Panc1 (cell line): ENCODE measurements around the gene KIAA1217. TPM values are rescaled to one million over a fixed set of nuclear protein-coding genes. Genes with fewer than 3 reads are reported as not detected.
"Not testable (repeated sequence)": the region's sequence is repeated elsewhere in the genome, so short reads cannot be mapped to it uniquely, and the experiment has no call there.

Experiments used
- ATAC-seq: fragments of 200-7000 bp; cut with Tn5 transposase; 2 replicates; pipeline ENCODE4 v1.9.1; 2020; ENCODE audit warnings: mild to moderate bottlenecking, moderate library complexity
- BruUV-seq: library from RNA; stranded (reverse); fragments of 400-500 nt; replicated peaks from 2 replicates; lab custom pipeline; 2021; lab: Mats Ljungman, UMichigan
- CTCF ChIA-PET: fragments of 300-600 bp; sonication (Branson Sonifier 250); formaldehyde crosslinking; loops from one replicate; lab custom pipeline; 2022; ENCODE audit warnings: antibody characterized with exemption; lab: Charles Lee
- POLR2A ChIA-PET: fragments of 300-600 bp; sonication (Branson Sonifier 250); formaldehyde crosslinking; loops from one replicate; lab custom pipeline; 2022; ENCODE audit warnings: antibody characterized with exemption; lab: Charles Lee
- DNase-seq: peaks from one replicate; pipeline ENCODE4 v3.0.0-alpha.2; 2010; ENCODE audit warnings: low read depth, low spot score
- H3K27ac ChIP-seq: 2 replicates; pipeline ENCODE4 v1.5.1; 2011; ENCODE audit warnings: mild to moderate bottlenecking, low read length, inconsistent platforms
- H3K27me3 ChIP-seq: fragments of 200-500 bp; sonication (Bioruptor generic); 2 replicates; pipeline ENCODE4 v1.6.0; 2014; ENCODE audit warnings: low read length, inconsistent platforms; ENCODE audit not compliant: control insufficient read depth, insufficient read depth
- H3K36me3 ChIP-seq: fragments of 200-500 bp; sonication (Bioruptor generic); 2 replicates; pipeline ENCODE4 v1.5.1; 2014; ENCODE audit warnings: inconsistent platforms, mild to moderate bottlenecking, low read length, moderate library complexity; ENCODE audit not compliant: control insufficient read depth, insufficient read depth
- H3K4me1 ChIP-seq: 2 replicates; pipeline ENCODE4 v1.5.1; 2011; ENCODE audit warnings: inconsistent platforms, mild to moderate bottlenecking, low read length, moderate library complexity; ENCODE audit not compliant: control insufficient read depth, insufficient read depth
- H3K4me3 ChIP-seq, 2 experiments: 2 replicates each; pipeline ENCODE4 v1.5.1; 2011 to 2012; ENCODE audit warnings: low read depth in 2 of 2, low read length in 2 of 2, mild to moderate bottlenecking in 2 of 2, inconsistent platforms in 1 of 2, moderate library complexity in 1 of 2
- H3K9me3 ChIP-seq: fragments of 200-500 bp; sonication (Bioruptor generic); 2 replicates; pipeline ENCODE4 v1.5.1; 2014; ENCODE audit warnings: low read depth, mild to moderate bottlenecking, inconsistent platforms, low read length, moderate library complexity; ENCODE audit not compliant: control insufficient read depth, insufficient read depth
- CTCF ChIP-seq: fragments of 450-650 bp; IDR thresholded peaks from 2 replicates; pipeline ENCODE4 v1.5.1; 2017; ENCODE audit warnings: mild to moderate bottlenecking
- POLR2AphosphoS5 ChIP-seq: IDR thresholded peaks from 2 replicates; pipeline ENCODE4 v1.6.1; 2012; ENCODE audit warnings: mild to moderate bottlenecking, low read depth, low read length, moderate library complexity
- REST ChIP-seq, 2 experiments: IDR thresholded peaks; 2 replicates each; pipeline ENCODE4 v1.6.1; 2011 to 2012; ENCODE audit warnings: low read depth in 2 of 2, control low read depth in 1 of 2, low read length in 1 of 2, mild to moderate bottlenecking in 1 of 2, moderate library complexity in 1 of 2; ENCODE audit not compliant: insufficient read depth in 1 of 2
- SIN3A ChIP-seq: IDR thresholded peaks from 2 replicates; pipeline ENCODE4 v1.6.1; 2012; ENCODE audit warnings: low read depth, mild to moderate bottlenecking, low read length, moderate library complexity, borderline replicate concordance; ENCODE audit not compliant: insufficient read depth
- TCF7L2 ChIP-seq: IDR thresholded peaks from 2 replicates; pipeline ENCODE4 v1.6.1; 2011; ENCODE audit warnings: mild to moderate bottlenecking, low read depth, low read length, inconsistent platforms
- in situ Hi-C: cut with HindIII; loops from 2 replicates; pipeline ENCODE4 v1.10.0; 2016; ENCODE audit warnings: low sequenced_read_pairs, low pct_unique_long_range_greater_than_20kb
- intact Hi-C: fragments of 100-400 bp; cut with micrococcal nuclease; formaldehyde crosslinking; loops from one replicate; pipeline ENCODE4 v1.10.0; 2022; ENCODE audit not compliant: unreplicated experiment
- total RNA-seq: library from RNA; stranded (reverse); gene quantifications from one replicate; pipeline ENCODE4 v1.2.1, GENCODE V29; 2021; ENCODE audit not compliant: unreplicated experiment

Gene KIAA1217
- total RNA-seq, 1 experiment from 2014 or later: 11.6 TPM

- intact Hi-C loops: no loop called here
- ChIA-PET CTCF (no interaction called here), POLR2A (no interaction called here)
- no peak overlapping the region for H3K4me3 ChIP-seq
- no peak for DNase-seq
- no peaks in the 10 kb centered on the region for H3K36me3 ChIP-seq
- TF ChIP-seq TCF7L2: no peak
- TF ChIP-seq SIN3A: no peak
- no peak for TF ChIP-seq CTCF
- TF ChIP-seq POLR2AphosphoS5: no peak
- TF ChIP-seq REST (IDR thresholded peaks at IDR 0.05; ENCODE audit: insufficient read depth in 1 of 2, low read depth in 2 of 2, low read length in 1 of 2): no peak
- no peaks in the 10 kb centered on the region for H3K27me3 ChIP-seq
- in situ Hi-C loops: no loop called here
- no peak overlapping the region for H3K27ac ChIP-seq
- BruUV-seq: no TSS peak
- no peaks in the 10 kb centered on the region for H3K4me1 ChIP-seq
- no peaks in the 10 kb centered on the region for H3K9me3 ChIP-seq
- no peak for ATAC-seq
These were observed 235.4 kb downstream of the KIAA1217 start for GRCh38 chr10:24444337-24444736.

GRCh38 chr10:24445958-24446357 lies 237.0 kb downstream of the KIAA1217 start:
- H3K4me3 ChIP-seq, H3K9me3 ChIP-seq, ATAC-seq, CTCF ChIA-PET, intact Hi-C loops, H3K4me1 ChIP-seq, in situ Hi-C loops, H3K27ac ChIP-seq, DNase-seq, BruUV-seq, H3K36me3 ChIP-seq, H3K27me3 ChIP-seq, POLR2A ChIA-PET: not testable (repeated sequence)

GRCh38 chr10:24446739-24447138 lies 237.8 kb downstream of the KIAA1217 start:
- CTCF ChIA-PET: no interaction called here
- Histone ChIP-seq H3K27me3 (no peaks in the 10 kb centered on the region), H3K36me3 (no peaks in the 10 kb centered on the region), H3K4me3 (no peak overlapping the region), H3K4me1 (no peaks in the 10 kb centered on the region), H3K9me3 (no peaks in the 10 kb centered on the region), H3K27ac (no peak overlapping the region)
- no TSS peak for BruUV-seq
- in situ Hi-C loops (no loop called here), intact Hi-C loops (no loop called here)
- TF ChIP-seq POLR2AphosphoS5 (no peak), TCF7L2 (no peak), SIN3A (no peak), REST (IDR thresholded peaks at IDR 0.05; ENCODE audit: insufficient read depth in 1 of 2, low read depth in 2 of 2, low read length in 1 of 2) (no peak), CTCF (no peak)
- POLR2A ChIA-PET: no interaction called here
- ATAC-seq (no peak), DNase-seq (no peak)
